Measurements from ENCODE around the gene MMP14. TPM values are rescaled to one million over a fixed set of nuclear protein-coding genes. Genes with fewer than 3 reads are reported as not detected.

The MMP14 gene
- total and polyA plus RNA-seq, 2 of the 13 experiments (the other 11 are each of a cell fraction or from before 2014, with no cell fraction given) = 5.2 to 9.8 TPM

- TF ChIP-seq ZNF318 (CRISPR knock-in tag; IDR thresholded peaks at IDR 0.05) (no peak), EP300 (IDR thresholded peaks at IDR 0.05; ENCODE audit: low read depth in 2 of 2, low read length in 2 of 2) (peak in 1 of 2 experiments; percentile 51; a peak in 1 of 4 replicates), EP300 (CRISPR knock-in tag; IDR thresholded peaks at IDR 0.05; ENCODE audit: borderline replicate concordance) (peak; percentile 25; the same call in 1 of the 2 replicates), FOXC1 (CRISPR knock-in tag; IDR thresholded peaks at IDR 0.05; ENCODE audit: borderline replicate concordance) (no peak), ZFP41 (CRISPR knock-in tag; IDR thresholded peaks at IDR 0.05; ENCODE audit: borderline replicate concordance) (no peak), JUNB (CRISPR knock-in tag; IDR thresholded peaks at IDR 0.05; ENCODE audit: borderline replicate concordance) (no peak), ZNF34 (CRISPR knock-in tag; IDR thresholded peaks at IDR 0.05; ENCODE audit: borderline replicate concordance) (no peak), ZBTB3 (CRISPR knock-in tag; IDR thresholded peaks at IDR 0.05; ENCODE audit: borderline replicate concordance, low read depth) (no peak), HOXA9 (CRISPR knock-in tag; IDR thresholded peaks at IDR 0.05; ENCODE audit: borderline replicate concordance) (no peak), POLR2G (IDR thresholded peaks at IDR 0.05; ENCODE audit: low read depth, low read length) (no peak), ZFAT (CRISPR knock-in tag; conservative IDR thresholded peaks at IDR 0.05) (no peak), TAF1 (CRISPR knock-in tag; IDR thresholded peaks at IDR 0.05) (no peak), ZNF777 (CRISPR knock-in tag; IDR thresholded peaks at IDR 0.05) (no peak), ZHX2 (IDR thresholded peaks at IDR 0.05; ENCODE audit: low read depth) (no peak), ZHX2 (CRISPR knock-in tag; IDR thresholded peaks at IDR 0.05; ENCODE audit: borderline replicate concordance) (no peak)
Observed at GRCh38 chr14:22854963-22855724, 18.8 kb downstream of the MMP14 start (continued).
